Umbilical cord (tissue), 2 donors: ENCODE data around the gene KIAA0586. TPM values are rescaled to one million over a fixed set of nuclear protein-coding genes. Genes with fewer than 3 reads are reported as not detected.

Experiments
- DNase-seq: peaks from one replicate; pipeline ENCODE4 v3.0.0-alpha.2; 2015; ENCODE audit warnings: low spot score
- total RNA-seq: library from RNA; depleted of rRNA; stranded (reverse); fragments of >200 nt; gene quantifications from one replicate; pipeline ENCODE4 v1.2.3, GENCODE V29; 2014; ENCODE audit warnings: low replicate concordance; ENCODE audit not compliant: insufficient read depth

The KIAA0586 gene
- total RNA-seq, 1 donor from 2014 or later: 33.7 TPM

GRCh38 chr14:58597041-58597440 lies 169.5 kb downstream of the KIAA0586 start:
- no peak for DNase-seq

DNA sequence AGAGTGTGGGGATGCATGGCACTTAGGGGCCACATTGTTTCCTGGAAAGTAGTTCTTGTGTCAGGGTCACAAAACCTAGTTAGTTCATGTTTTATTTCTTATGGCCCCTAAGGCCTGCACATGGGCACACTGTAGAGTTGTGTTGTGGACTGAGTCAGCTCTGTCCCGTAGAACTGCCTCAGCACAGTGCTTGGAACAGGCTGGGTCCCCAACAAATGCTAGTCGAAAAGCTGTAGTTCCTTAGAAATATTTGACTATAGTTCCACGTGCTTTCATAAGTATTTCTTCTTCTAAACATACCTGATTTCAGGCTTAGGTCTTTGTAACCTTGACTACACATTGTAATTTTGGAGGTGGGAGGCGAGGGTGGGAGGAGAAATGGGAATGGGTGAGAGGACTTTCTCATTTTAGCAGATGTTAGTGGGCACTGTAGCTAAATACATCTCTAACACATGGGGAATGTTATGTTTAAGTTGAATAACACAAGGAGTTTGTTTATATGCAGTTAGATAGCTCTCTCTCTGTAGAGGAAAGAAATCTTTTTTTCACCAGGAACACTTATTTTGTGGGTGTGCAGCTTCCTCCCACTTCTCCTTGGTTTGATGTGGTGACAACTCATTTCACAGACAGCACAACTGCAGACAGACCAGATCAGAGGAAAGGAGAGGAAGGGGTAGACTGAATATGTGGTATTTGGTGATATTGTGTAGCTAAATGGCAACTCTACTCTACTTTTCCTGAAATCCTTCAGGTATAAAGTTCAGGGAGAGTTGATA lies 170.7 kb downstream of the KIAA0586 start:
- DNase-seq: no peak

DNA sequence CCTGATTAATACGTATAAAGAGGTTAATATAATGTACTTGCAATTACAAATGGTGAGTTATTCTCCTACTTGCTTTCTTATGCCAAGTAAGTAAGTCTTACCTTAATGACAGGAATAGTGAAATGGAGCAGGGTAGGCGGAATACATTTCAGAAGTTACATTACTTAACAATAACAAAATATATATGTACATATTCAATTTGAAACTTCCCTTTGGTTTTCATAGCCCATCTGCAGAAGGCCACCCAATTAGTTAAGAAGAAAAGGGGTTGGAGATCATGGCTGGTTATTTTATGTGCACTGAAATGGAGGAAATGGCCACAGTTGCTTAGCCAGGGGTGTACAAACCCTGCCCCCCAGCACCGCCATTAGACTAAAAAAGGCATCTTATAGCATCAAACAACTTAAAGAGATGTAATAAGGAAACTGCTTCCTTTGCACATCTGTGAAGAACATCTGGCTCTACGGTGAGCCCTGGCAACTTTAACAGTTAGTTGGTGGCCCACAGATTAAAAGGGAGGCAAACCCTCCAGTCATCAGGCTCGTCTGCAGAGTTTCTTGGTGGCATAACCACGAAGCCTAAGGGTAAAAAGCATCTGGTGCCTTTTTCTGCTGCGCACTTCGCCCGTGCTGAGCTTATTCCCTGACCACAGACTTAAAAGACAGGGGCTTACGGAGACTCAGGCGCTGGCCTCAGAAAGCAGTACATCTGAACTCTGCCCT lies 171.4 kb downstream of the KIAA0586 start:
- DNase-seq: no peak

- DNase-seq: no peak
These were observed 172.2 kb downstream of the KIAA0586 start for GRCh38 chr14:58599707-58600106.

Other genes starting within 250 kb of the KIAA0586 start
- gene ACTR10, start 227.6 kb upstream of the KIAA0586 start, total RNA-seq: 61.2 TPM
- 41.7 TPM for gene PSMA3, start 182.9 kb upstream of the KIAA0586 start, total RNA-seq
- 30.1 TPM for gene ARID4A, start 129.2 kb upstream of the KIAA0586 start, total RNA-seq
- gene TOMM20L, start 31.8 kb upstream of the KIAA0586 start, total RNA-seq: not detected
- 33.5 TPM for gene TIMM9, start 188 bp upstream of the KIAA0586 start, total RNA-seq
- gene DACT1, start 210.2 kb downstream of the KIAA0586 start, total RNA-seq: 50.8 TPM